ENCODE results near the gene SHKBP1.

SHKBP1 gene

GRCh38 chr19:40598918-40599307 is 22.2 kb downstream of the SHKBP1 start:
- peaks cover 24% of the 10 kb centered on the region for H3K27me3 ChIP-seq (ENCODE audit: control insufficient read depth, insufficient read depth, low read length)
- H3K4me3 ChIP-seq (ENCODE audit: low read length), result no peak overlapping the region
- H3K9ac ChIP-seq (ENCODE audit: low read depth, low read length), result no peak overlapping the region
- H3K4me2 ChIP-seq (ENCODE audit: low read length), result no peak overlapping the region
- H3K9me3 ChIP-seq (replicated peaks; ENCODE audit: low read length), result no peaks in the 10 kb centered on the region
- no peaks in the 10 kb centered on the region for H3K36me3 ChIP-seq (ENCODE audit: insufficient read depth, low read length)
- peaks cover 47% of the 10 kb centered on the region for H3K4me1 ChIP-seq (ENCODE audit: control insufficient read depth, insufficient read depth, low read length)

- peaks cover 50% of the 10 kb centered on the region for H3K4me1 ChIP-seq (ENCODE audit: control insufficient read depth, insufficient read depth, low read length)
These were observed 22.7 kb downstream of the SHKBP1 start for GRCh38 chr19:40599331-40599901.

GRCh38 chr19:40599902-40600569 is 23.4 kb downstream of the SHKBP1 start:
- peaks cover 48% of the 10 kb centered on the region for H3K4me1 ChIP-seq (ENCODE audit: control insufficient read depth, insufficient read depth, low read length)

More at GRCh38 chr19:40599331-40599901, 22.7 kb downstream of the SHKBP1 start:
- Histone ChIP-seq H3K36me3 (ENCODE audit: insufficient read depth, low read length) (no peaks in the 10 kb centered on the region), H3K4me2 (ENCODE audit: low read length) (no peak overlapping the region), H3K27me3 (ENCODE audit: control insufficient read depth, insufficient read depth, low read length) (peaks cover 24% of the 10 kb centered on the region), H3K9me3 (replicated peaks; ENCODE audit: low read length) (no peaks in the 10 kb centered on the region), H3K9ac (ENCODE audit: low read depth, low read length) (no peak overlapping the region), H3K4me3 (ENCODE audit: low read length) (no peak overlapping the region)

GRCh38 chr19:40600570-40601133 is 24.0 kb downstream of the SHKBP1 start:
- no peak overlapping the region for H3K4me2 ChIP-seq (ENCODE audit: low read length)
- peaks cover 24% of the 10 kb centered on the region for H3K27me3 ChIP-seq (ENCODE audit: control insufficient read depth, insufficient read depth, low read length)

More at GRCh38 chr19:40599902-40600569, 23.4 kb downstream of the SHKBP1 start:
- Histone ChIP-seq H3K9me3 (replicated peaks; ENCODE audit: low read length) (no peaks in the 10 kb centered on the region), H3K36me3 (ENCODE audit: insufficient read depth, low read length) (no peaks in the 10 kb centered on the region), H3K9ac (ENCODE audit: low read depth, low read length) (no peak overlapping the region), H3K4me3 (ENCODE audit: low read length) (no peak overlapping the region), H3K4me2 (ENCODE audit: low read length) (no peak overlapping the region), H3K27me3 (ENCODE audit: control insufficient read depth, insufficient read depth, low read length) (peaks cover 24% of the 10 kb centered on the region)

GRCh38 chr19:40601134-40601974 is 24.7 kb downstream of the SHKBP1 start, which contains the start of gene LTBP4:
Gene LTBP4 (plus strand): TSS chr19:40601369. CDS start chr19:40601388, 19 bp downstream.
- H3K4me1 ChIP-seq (ENCODE audit: control insufficient read depth, insufficient read depth, low read length), result peaks cover 58% of the 10 kb centered on the region
- H3K36me3 ChIP-seq (ENCODE audit: insufficient read depth, low read length), result no peaks in the 10 kb centered on the region
- peak within 1 kb of the TSS; percentile 60 for H3K4me3 ChIP-seq (ENCODE audit: low read length)
- H3K9ac ChIP-seq (ENCODE audit: low read depth, low read length), result no peak within 1 kb of the TSS
- H3K9me3 ChIP-seq (replicated peaks; ENCODE audit: low read length), result no peaks in the 10 kb centered on the region
- peak within 1 kb of the TSS; percentile 80 for H3K4me2 ChIP-seq (ENCODE audit: low read length)
- H3K27me3 ChIP-seq (ENCODE audit: control insufficient read depth, insufficient read depth, low read length), result peaks cover 24% of the 10 kb centered on the region

More at GRCh38 chr19:40600570-40601133, 24.0 kb downstream of the SHKBP1 start:
- no peak overlapping the region for H3K9ac ChIP-seq (ENCODE audit: low read depth, low read length)
- H3K4me3 ChIP-seq (ENCODE audit: low read length), result no peak overlapping the region
- no peaks in the 10 kb centered on the region for H3K36me3 ChIP-seq (ENCODE audit: insufficient read depth, low read length)
- H3K4me1 ChIP-seq (ENCODE audit: control insufficient read depth, insufficient read depth, low read length), result peaks cover 53% of the 10 kb centered on the region
- H3K9me3 ChIP-seq (replicated peaks; ENCODE audit: low read length), result no peaks in the 10 kb centered on the region

- Histone ChIP-seq H3K4me2 (ENCODE audit: low read length) (peak overlapping the region; percentile 80), H3K4me3 (ENCODE audit: low read length) (peak overlapping the region; percentile 66), H3K9me3 (replicated peaks; ENCODE audit: low read length) (no peaks in the 10 kb centered on the region), H3K36me3 (ENCODE audit: insufficient read depth, low read length) (no peaks in the 10 kb centered on the region), H3K27me3 (ENCODE audit: control insufficient read depth, insufficient read depth, low read length) (peaks cover 21% of the 10 kb centered on the region), H3K9ac (ENCODE audit: low read depth, low read length) (no peak overlapping the region), H3K4me1 (ENCODE audit: control insufficient read depth, insufficient read depth, low read length) (peaks cover 51% of the 10 kb centered on the region)
These were observed 26.4 kb downstream of the SHKBP1 start for GRCh38 chr19:40603071-40603388.

- Histone ChIP-seq H3K4me2 (ENCODE audit: low read length) (peak overlapping the region; percentile 80), H3K27me3 (ENCODE audit: control insufficient read depth, insufficient read depth, low read length) (peaks cover 21% of the 10 kb centered on the region), H3K36me3 (ENCODE audit: insufficient read depth, low read length) (no peaks in the 10 kb centered on the region), H3K9me3 (replicated peaks; ENCODE audit: low read length) (no peaks in the 10 kb centered on the region), H3K4me3 (ENCODE audit: low read length) (peak overlapping the region; percentile 66), H3K4me1 (ENCODE audit: control insufficient read depth, insufficient read depth, low read length) (peaks cover 46% of the 10 kb centered on the region), H3K9ac (ENCODE audit: low read depth, low read length) (peak overlapping the region; percentile 5)
These were observed 26.9 kb downstream of the SHKBP1 start for GRCh38 chr19:40603389-40604170.

GRCh38 chr19:40604171-40604646 is 27.5 kb downstream of the SHKBP1 start:
- H3K4me2 ChIP-seq (ENCODE audit: low read length), result peak overlapping the region; percentile 80
- H3K4me1 ChIP-seq (ENCODE audit: control insufficient read depth, insufficient read depth, low read length), result peaks cover 48% of the 10 kb centered on the region
- no peak overlapping the region for H3K9ac ChIP-seq (ENCODE audit: low read depth, low read length)
- peak overlapping the region; percentile 66 for H3K4me3 ChIP-seq (ENCODE audit: low read length)
- no peaks in the 10 kb centered on the region for H3K36me3 ChIP-seq (ENCODE audit: insufficient read depth, low read length)
- no peaks in the 10 kb centered on the region for H3K9me3 ChIP-seq (replicated peaks; ENCODE audit: low read length)
- H3K27me3 ChIP-seq (ENCODE audit: control insufficient read depth, insufficient read depth, low read length), result peaks cover 16% of the 10 kb centered on the region

- Histone ChIP-seq H3K4me2 (ENCODE audit: low read length) (peak overlapping the region; percentile 95), H3K27me3 (ENCODE audit: control insufficient read depth, insufficient read depth, low read length) (peaks cover 11% of the 10 kb centered on the region), H3K36me3 (ENCODE audit: insufficient read depth, low read length) (no peaks in the 10 kb centered on the region), H3K4me3 (ENCODE audit: low read length) (peak overlapping the region; percentile 74), H3K4me1 (ENCODE audit: control insufficient read depth, insufficient read depth, low read length) (peaks cover 52% of the 10 kb centered on the region), H3K9ac (ENCODE audit: low read depth, low read length) (peak overlapping the region; percentile 28), H3K9me3 (replicated peaks; ENCODE audit: low read length) (no peaks in the 10 kb centered on the region)
These were observed 28.1 kb downstream of the SHKBP1 start for GRCh38 chr19:40604647-40605215.

- Histone ChIP-seq H3K27me3 (ENCODE audit: control insufficient read depth, insufficient read depth, low read length) (peaks cover 5% of the 10 kb centered on the region), H3K4me1 (ENCODE audit: control insufficient read depth, insufficient read depth, low read length) (peaks cover 54% of the 10 kb centered on the region)
These were observed 28.7 kb downstream of the SHKBP1 start for GRCh38 chr19:40605216-40605971.

More at GRCh38 chr19:40605216-40605971, 28.7 kb downstream of the SHKBP1 start:
- Histone ChIP-seq H3K9ac (ENCODE audit: low read depth, low read length) (peak overlapping the region; percentile 28), H3K9me3 (replicated peaks; ENCODE audit: low read length) (no peaks in the 10 kb centered on the region), H3K36me3 (ENCODE audit: insufficient read depth, low read length) (no peaks in the 10 kb centered on the region), H3K4me2 (ENCODE audit: low read length) (peak overlapping the region; percentile 95), H3K4me3 (ENCODE audit: low read length) (peak overlapping the region; percentile 74)
